GM18511 (cell line): ENCODE results near the gene PLD5.
"Not testable (repeated sequence)": the region's sequence is repeated elsewhere in the genome, so short reads cannot be mapped to it uniquely, and the experiment has no call there.

Source experiments
- ATAC-seq: cut with Tn5 transposase; IDR thresholded peaks from one replicate; pipeline ENCODE4 v1.9.1; 2021; ENCODE audit warnings: mild to moderate bottlenecking, moderate library complexity; ENCODE audit not compliant: unreplicated experiment

The PLD5 gene

GRCh38 chr1:242214455-242214854 lies 310.0 kb downstream of the PLD5 start:
- ATAC-seq, result not testable (repeated sequence)

DNA sequence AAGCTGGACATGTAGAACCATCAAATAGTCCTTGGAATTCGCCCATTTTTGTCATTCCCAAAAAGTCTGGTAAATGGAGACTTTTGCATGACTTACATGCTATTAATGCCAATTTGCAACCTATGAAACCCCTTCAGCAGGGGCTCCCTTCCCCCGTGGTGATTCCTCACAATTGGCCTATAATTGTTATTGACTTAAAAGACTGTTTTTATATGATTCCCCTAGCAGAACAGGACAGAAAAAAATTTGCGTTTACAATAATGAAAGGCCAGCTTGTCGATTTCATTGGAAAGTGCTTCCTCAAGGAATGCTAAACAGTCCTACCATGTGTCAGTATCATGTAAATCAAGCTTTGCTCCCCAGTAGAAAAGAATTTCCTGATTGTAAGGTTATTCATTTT lies 311.5 kb downstream of the PLD5 start:
- not testable (repeated sequence) for ATAC-seq

DNA sequence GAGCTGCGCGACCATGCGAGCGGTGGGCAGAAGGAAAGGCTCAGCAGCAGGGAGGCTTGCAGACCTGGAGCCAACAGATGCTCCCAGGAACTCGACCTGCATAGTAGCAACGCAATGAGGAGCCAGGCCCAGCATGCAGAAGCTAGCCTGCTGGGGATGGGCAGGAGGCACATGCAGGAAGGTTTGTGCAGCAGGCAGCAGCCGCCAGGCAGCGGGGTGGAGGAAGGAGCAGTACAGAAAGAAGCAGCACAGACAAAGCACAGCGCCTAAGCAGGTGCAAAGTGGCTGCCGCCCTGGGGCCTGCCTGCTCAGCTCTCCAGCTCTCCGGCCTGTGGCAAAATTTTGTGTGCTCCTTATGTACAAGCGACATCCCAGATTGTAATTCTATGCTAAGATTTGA lies 312.1 kb downstream of the PLD5 start:
- no peak for ATAC-seq

- no peak for ATAC-seq
Measured at GRCh38 chr1:242211254-242212022, 313.1 kb downstream of the PLD5 start.

DNA sequence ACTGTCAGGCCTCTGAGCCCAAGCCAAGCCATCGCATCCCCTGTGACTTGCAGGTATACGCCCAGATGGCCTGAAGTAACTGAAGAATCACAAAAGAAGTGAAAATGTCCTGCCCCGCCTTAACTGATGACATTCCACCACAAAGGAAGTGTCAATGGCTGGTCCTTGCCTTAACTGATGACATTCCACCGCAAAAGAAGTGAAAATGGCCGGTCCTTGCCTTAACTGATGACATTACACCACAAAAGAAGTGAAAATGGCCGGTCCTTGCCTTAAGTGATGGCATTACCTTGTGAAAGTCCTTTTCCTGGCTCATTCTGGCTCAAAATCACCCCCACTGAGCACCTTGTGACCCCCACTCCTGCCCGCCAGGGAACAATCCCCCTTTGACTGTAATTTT lies 314.2 kb downstream of the PLD5 start:
- not testable (repeated sequence) for ATAC-seq

DNA sequence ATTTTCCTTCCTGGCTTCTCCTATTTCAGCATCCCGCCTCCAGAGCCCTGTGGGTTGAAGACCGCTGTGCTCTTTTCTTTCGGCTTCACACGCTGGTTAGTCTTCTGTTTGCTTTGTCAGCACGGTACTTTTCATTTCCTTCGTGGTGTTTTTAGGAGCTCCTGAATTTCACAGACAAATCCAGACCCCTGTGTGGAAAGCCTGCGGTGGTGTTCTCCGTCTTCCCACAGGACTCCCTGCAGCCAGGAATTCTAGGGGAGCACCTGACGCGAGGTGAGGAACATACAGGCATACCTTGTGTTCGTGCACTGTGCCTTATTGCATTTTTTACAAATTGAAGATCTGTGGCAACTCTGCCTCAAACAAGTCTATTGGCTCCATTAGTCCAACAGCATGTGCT lies 315.4 kb downstream of the PLD5 start:
- ATAC-seq, result no peak

- no peak for ATAC-seq
Measured at GRCh38 chr1:242208021-242208420, 316.5 kb downstream of the PLD5 start.

DNA sequence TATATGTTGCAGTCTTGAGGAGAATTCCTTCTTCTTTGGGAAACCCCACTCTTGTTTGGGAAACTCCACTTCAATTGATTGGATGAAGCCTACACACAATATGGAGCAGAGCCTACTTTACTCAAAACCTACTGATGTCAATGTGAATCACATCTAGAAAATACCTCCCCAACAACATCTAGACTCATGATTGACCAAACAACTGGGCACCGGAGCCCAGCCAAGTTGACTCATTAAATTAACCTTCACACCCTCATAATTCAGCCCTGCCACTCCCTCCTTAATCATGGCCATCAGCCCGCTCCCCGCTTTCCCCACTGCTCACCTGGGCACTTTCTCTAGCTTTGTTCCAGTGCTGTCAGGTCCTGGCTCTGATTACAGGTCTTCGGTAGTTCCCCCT lies 317.5 kb downstream of the PLD5 start:
- no peak for ATAC-seq

- ATAC-seq, result no peak
Measured at GRCh38 chr1:242205622-242206489, 318.6 kb downstream of the PLD5 start.

DNA sequence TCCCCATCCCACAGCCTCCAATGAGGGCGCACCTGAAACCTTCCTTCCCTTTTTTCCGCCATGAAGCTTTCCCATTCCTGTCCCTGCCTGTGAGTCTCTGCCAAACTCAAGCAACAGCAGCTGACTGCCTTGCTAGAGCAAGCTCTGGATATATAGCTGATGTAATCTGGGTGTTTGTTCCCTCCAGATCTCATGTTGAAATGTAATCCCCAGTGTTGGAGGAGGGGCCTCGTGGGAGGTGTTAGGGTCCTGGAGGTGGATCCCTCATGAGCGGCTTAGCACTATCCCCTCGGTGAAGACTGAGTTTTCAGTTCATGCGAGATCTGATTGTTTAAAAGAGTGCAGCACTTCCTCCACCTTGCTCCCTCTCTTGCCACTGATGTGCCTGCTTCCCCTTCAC lies 321.2 kb downstream of the PLD5 start:
- ATAC-seq, result no peak

DNA sequence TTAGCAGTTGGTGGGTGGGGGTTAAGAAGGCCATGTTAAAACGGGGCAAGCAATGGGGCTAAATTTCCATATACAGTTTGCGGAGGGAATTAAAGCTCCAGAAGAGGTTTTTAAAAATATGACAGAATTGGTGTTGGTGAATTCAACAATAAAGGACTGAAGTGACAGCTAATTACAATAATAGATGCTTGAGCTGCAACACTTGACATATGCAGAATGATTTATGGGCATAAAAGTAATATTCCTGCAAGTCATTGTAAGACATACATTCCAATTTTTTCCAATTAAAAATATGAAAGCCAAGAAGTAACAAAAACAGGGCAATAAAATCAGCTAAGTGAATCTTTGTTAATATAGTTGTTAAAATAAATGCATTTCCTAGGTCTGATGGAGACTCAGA lies 323.4 kb downstream of the PLD5 start:
- ATAC-seq, result no peak

DNA sequence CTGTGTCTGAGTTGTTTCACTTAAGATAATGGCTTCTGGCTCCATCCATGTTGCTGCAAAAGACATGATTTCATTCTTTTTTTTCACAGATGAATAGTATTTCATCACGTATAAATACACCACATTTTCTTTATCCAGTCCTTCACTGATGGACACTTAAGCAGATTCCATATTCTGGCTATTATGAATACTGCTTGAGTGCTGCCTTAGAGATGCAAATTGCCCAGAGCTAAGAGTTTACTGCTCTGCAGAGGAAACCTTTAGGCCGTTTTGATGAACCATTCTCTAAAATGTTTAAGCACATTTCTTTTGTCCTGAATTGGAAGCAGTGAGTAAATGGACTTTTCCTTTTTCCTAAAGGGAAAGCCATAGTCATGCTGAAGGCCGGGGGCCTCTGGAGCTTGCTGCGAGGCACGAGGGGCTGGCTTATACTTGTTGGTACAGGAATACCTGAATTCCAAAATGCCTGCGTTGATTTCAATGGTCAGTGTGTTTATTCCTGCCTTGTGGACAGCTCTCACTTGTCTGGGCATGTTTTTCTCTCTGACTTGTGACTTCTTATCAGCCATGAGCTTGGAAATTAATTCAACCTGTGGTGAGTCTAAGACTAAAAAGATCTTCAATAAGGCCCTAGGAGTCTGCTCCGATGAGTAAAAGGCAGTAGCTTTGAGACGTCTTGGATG lies 324.6 kb downstream of the PLD5 start:
- ATAC-seq, result no peak

- ATAC-seq, result no peak
Measured at GRCh38 chr1:242197907-242198820, 326.3 kb downstream of the PLD5 start.

DNA sequence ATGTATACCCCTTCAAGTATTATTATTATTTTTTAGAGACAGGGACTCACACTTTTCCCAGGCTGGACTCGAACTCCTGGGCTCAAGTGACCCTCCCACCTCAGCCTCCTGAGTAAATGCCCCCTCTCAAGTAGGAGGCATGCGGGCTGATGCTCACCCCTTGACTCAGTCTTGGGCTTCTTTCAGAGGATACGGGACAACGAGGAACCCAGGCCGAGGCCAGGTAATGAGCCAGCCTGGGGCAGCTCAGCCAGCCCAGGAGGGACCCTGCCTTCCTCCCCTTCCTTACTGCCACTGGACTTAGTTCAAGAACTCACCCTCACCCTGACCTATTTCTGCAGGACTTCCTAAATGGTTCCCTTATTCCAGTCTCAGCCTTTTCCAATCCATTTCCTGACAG lies 327.6 kb downstream of the PLD5 start:
- no peak for ATAC-seq

- no peak for ATAC-seq
Measured at GRCh38 chr1:242196101-242196500, 328.4 kb downstream of the PLD5 start.

GRCh38 chr1:242189591-242189990 lies 334.9 kb downstream of the PLD5 start:
- ATAC-seq, result no peak

- ATAC-seq, result peak; percentile 82
Measured at GRCh38 chr1:242187816-242188215, 336.7 kb downstream of the PLD5 start.

DNA sequence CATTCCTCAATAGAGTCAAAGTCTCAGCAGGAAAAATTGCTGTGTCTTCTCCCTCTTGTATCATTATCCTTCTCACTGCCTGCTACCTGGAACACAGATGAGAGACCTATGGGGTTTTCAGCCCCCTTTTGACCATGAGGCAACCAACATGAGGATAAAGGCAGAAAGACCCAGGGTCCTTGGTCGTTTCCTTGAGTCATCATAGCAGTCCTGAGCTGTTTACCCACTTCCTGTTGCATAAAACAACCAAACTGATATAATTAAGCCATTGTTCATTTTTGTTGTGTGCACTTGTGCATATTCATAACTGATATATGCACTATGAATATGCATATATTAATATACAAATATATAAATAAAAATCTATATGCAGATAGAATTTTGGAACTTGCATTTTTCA lies 337.3 kb downstream of the PLD5 start:
- ATAC-seq, result peak; percentile 57

DNA sequence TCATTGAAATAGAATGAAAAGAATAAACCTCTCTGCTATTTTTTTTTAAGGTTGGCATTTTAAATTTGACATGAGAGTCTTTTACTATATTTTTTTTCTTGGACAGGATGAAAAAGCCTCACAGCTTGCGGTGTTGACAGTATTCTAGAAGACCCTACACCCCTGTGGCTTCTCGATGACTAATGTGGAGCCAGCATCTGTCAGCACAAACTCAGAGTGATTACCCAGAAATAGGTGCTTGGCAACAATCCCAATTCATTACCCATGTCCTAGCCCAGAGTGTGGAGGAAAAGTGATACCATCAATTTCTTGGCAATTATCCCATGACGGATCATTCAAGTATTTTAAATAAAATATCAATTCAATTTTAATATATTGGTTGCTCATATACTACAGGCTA lies 338.8 kb downstream of the PLD5 start:
- ATAC-seq, result peak; percentile 28

GRCh38 chr1:242184955-242185354 lies 339.5 kb downstream of the PLD5 start:
- ATAC-seq, result no peak

DNA sequence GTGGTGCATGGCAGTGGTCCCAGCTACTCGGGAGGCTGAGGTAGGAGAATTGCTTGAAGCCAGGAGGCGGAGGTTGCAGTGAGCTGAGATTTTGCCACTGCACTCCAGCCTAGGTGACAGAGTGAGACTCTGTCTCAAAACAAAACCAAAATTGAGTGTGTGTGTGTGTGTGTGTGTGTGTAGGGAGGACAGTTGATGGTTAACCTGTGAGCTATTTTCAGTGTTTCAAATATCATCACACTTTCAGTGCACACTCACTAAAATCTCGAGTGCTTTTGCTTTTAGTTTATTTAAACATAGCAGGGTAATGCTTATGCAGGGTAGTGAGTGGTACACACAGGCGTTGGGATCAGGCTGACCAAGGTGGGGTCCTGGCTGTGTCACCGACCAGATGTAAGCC lies 344.7 kb downstream of the PLD5 start:
- ATAC-seq, result peak; percentile 94
